GM23338 (cell line): ENCODE results near the gene DHRS7B.

Experiments
- EZH2phosphoT487 ChIP-seq: fragments of 200-600 bp; sonication (generic); IDR thresholded peaks from one replicate; pipeline ENCODE4 v1.8.1; 2018; ENCODE audit warnings: antibody characterized with exemption; ENCODE audit not compliant: unreplicated experiment
- NANOG ChIP-seq: IDR thresholded peaks from 2 replicates; pipeline ENCODE4 v1.6.1; 2016; ENCODE audit warnings: antibody characterized with exemption, borderline replicate concordance
- TF ChIP-seq, protein P1 (sequence below), 2 experiments: fragments of 200-600 bp in 1 of 2; sonication (generic) in 1 of 2; conservative IDR thresholded peaks; 2 replicates each; pipeline versions ENCODE4 v1.5.1 to v1.6.1; 2016 to 2017; ENCODE audit warnings: antibody characterized with exemption in 2 of 2, low read depth in 2 of 2, mild to moderate bottlenecking in 2 of 2, moderate library complexity in 1 of 2

GRCh38 chr17:21208352-21208751 is 81.6 kb downstream of the DHRS7B start:
- TF ChIP-seq, protein P1, sequence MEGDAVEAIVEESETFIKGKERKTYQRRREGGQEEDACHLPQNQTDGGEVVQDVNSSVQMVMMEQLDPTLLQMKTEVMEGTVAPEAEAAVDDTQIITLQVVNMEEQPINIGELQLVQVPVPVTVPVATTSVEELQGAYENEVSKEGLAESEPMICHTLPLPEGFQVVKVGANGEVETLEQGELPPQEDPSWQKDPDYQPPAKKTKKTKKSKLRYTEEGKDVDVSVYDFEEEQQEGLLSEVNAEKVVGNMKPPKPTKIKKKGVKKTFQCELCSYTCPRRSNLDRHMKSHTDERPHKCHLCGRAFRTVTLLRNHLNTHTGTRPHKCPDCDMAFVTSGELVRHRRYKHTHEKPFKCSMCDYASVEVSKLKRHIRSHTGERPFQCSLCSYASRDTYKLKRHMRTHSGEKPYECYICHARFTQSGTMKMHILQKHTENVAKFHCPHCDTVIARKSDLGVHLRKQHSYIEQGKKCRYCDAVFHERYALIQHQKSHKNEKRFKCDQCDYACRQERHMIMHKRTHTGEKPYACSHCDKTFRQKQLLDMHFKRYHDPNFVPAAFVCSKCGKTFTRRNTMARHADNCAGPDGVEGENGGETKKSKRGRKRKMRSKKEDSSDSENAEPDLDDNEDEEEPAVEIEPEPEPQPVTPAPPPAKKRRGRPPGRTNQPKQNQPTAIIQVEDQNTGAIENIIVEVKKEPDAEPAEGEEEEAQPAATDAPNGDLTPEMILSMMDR (conservative IDR thresholded peaks at IDR 0.05; ENCODE audit: low read depth in 2 of 2): no peak
- TF ChIP-seq EZH2phosphoT487 (no peak), NANOG (no peak)
